Neural cell (in vitro differentiated cells): ENCODE data around the gene FAM117B. TPM values are rescaled to one million over a fixed set of nuclear protein-coding genes. Genes with fewer than 3 reads are reported as not detected.

Source experiments
- H2AFZ ChIP-seq: fragments of 200-600, 300-800 bp; sonication (generic), shearing (Covaris generic); 2 replicates; pipeline ENCODE4 v1.6.0; 2014; ENCODE audit warnings: low read depth, mild to moderate bottlenecking, antibody characterized with exemption, low read length, moderate library complexity
- H3F3A ChIP-seq: fragments of 200-600 bp; shearing (Covaris generic); 2 replicates; pipeline ENCODE4 v1.6.1; 2016; ENCODE audit warnings: mild to moderate bottlenecking, moderate library complexity, mixed read lengths, antibody characterized with exemption, low read length; ENCODE audit not compliant: insufficient read depth, poor library complexity, severe bottlenecking
- H3K27ac ChIP-seq: fragments of 200-600, 300-800 bp; sonication (generic), shearing (Covaris generic); 2 replicates; pipeline ENCODE4 v1.5.1; 2014; ENCODE audit warnings: mild to moderate bottlenecking, low read length, moderate library complexity
- H3K27me3 ChIP-seq: fragments of 300-800, 200-600 bp; sonication (generic), shearing (Covaris generic); 2 replicates; pipeline ENCODE4 v1.6.0; 2014; ENCODE audit warnings: mild to moderate bottlenecking, low read depth, low read length, moderate library complexity; ENCODE audit not compliant: insufficient read depth
- H3K36me3 ChIP-seq: fragments of 300-800, 200-600 bp; sonication (generic), shearing (Covaris generic); 2 replicates; pipeline ENCODE4 v1.5.1; 2014; ENCODE audit warnings: mild to moderate bottlenecking, antibody characterized with exemption, low read length, moderate library complexity; ENCODE audit not compliant: insufficient read depth
- H3K4me2 ChIP-seq: fragments of 300-800, 200-600 bp; sonication (generic), shearing (Covaris generic); 2 replicates; pipeline ENCODE4 v1.6.0; 2014; ENCODE audit warnings: mild to moderate bottlenecking, low read length
- H3K4me3 ChIP-seq: fragments of 300-800, 200-600 bp; sonication (generic), shearing (Covaris generic); 2 replicates; pipeline ENCODE4 v1.5.1; 2014; ENCODE audit warnings: mild to moderate bottlenecking, low read length, moderate library complexity
- H3K79me2 ChIP-seq: fragments of 200-600 bp; shearing (Covaris generic); replicated peaks from 2 replicates; pipeline ENCODE4 v1.6.0; 2014; ENCODE audit warnings: mild to moderate bottlenecking, low read length, moderate library complexity; ENCODE audit not compliant: insufficient read depth
- H3K9ac ChIP-seq: fragments of 300-800, 200-600 bp; sonication (generic), shearing (Covaris generic); 2 replicates; pipeline ENCODE4 v1.6.1; 2016; ENCODE audit warnings: mild to moderate bottlenecking, low read length, mixed read lengths
- H3K9me2 ChIP-seq: fragments of 200-600 bp; shearing (Covaris generic); 2 replicates; pipeline ENCODE4 v1.6.1; 2016; ENCODE audit warnings: mild to moderate bottlenecking, low read length, mixed read lengths; ENCODE audit not compliant: insufficient read depth
- H3K9me3 ChIP-seq: fragments of 200-600, 300-800 bp; sonication (generic), shearing (Covaris generic); 2 replicates; pipeline ENCODE4 v1.6.1; 2016; ENCODE audit warnings: mild to moderate bottlenecking, mixed run types, low read length, moderate library complexity, mixed read lengths
- H4K20me1 ChIP-seq: fragments of 200-600 bp; shearing (Covaris generic); 2 replicates; pipeline ENCODE4 v1.6.1; 2016; ENCODE audit warnings: mild to moderate bottlenecking, mixed run types; ENCODE audit not compliant: insufficient read depth
- EP300 ChIP-seq: fragments of 450-650 bp; conservative IDR thresholded peaks from 2 replicates; pipeline ENCODE4 v1.6.1; 2014; ENCODE audit warnings: antibody characterized with exemption, mild to moderate bottlenecking, moderate library complexity; ENCODE audit not compliant: poor library complexity, severe bottlenecking
- EZH2 ChIP-seq: fragments of 200-600, 300-800 bp; shearing (Covaris generic), sonication (generic); IDR thresholded peaks from 2 replicates; pipeline ENCODE4 v1.6.1; 2014; ENCODE audit warnings: antibody characterized with exemption, low read length, borderline replicate concordance, mild to moderate bottlenecking; ENCODE audit not compliant: insufficient read depth, poor library complexity, severe bottlenecking
- MXI1 ChIP-seq: fragments of 450-650 bp; conservative IDR thresholded peaks from 2 replicates; pipeline ENCODE4 v1.6.1; 2014; ENCODE audit warnings: antibody characterized with exemption, mild to moderate bottlenecking; ENCODE audit not compliant: poor library complexity, severe bottlenecking
- POLR2AphosphoS5 ChIP-seq: IDR thresholded peaks from 2 replicates; pipeline ENCODE4 v1.6.1; 2012
- RAD21 ChIP-seq: fragments of 450-650 bp; conservative IDR thresholded peaks from 2 replicates; pipeline ENCODE4 v1.6.1; 2014; ENCODE audit warnings: antibody characterized with exemption, mild to moderate bottlenecking, moderate library complexity
- SMC3 ChIP-seq: fragments of 450-650 bp; conservative IDR thresholded peaks from 2 replicates; pipeline ENCODE4 v1.6.1; 2014; ENCODE audit warnings: antibody characterized with exemption, mild to moderate bottlenecking, moderate library complexity; ENCODE audit not compliant: poor library complexity
- TAF1 ChIP-seq: IDR thresholded peaks from 2 replicates; pipeline ENCODE4 v1.6.1; 2012; ENCODE audit warnings: low read depth
- polyA plus RNA-seq: library from polyadenylated mRNA; depleted of rRNA; stranded (reverse); fragments of >200 nt; gene quantifications from 2 replicates; pipeline ENCODE4 v1.2.3, GENCODE V29; 2014
- TF ChIP-seq, protein P1 (sequence below): fragments of 450-650 bp; IDR thresholded peaks from 2 replicates; pipeline ENCODE4 v1.5.1; 2014; ENCODE audit warnings: antibody characterized with exemption, mild to moderate bottlenecking, moderate library complexity; ENCODE audit not compliant: poor library complexity, severe bottlenecking
- TF ChIP-seq, protein P2 (sequence below): IDR thresholded peaks from 2 replicates; pipeline ENCODE4 v1.6.1; 2012; ENCODE audit warnings: borderline replicate concordance

FAM117B gene
- polyA plus RNA-seq, 1 donor from 2014 or later = 32.9 TPM

DNA sequence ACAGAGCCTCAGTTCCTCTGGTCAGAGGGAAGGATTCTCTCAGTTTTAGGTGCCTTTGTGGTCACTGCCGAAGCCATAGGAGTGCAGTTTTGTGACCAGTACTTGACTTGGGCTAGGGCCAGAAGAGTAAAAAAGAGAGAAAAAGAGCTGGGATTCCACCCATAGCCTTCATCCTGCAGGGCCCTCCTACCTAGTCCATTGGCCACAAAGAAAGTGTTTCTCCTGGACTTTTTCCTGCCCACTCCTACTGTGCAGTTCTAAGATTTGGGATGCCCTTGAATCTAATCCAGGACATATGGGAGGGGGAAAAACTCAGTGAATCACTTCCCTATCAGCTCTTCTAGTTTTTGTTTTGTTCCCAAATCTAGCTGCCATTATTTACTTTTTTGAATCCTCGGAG is 26.0 kb downstream of the FAM117B start:
- Histone ChIP-seq H3K36me3 (no peaks in the 10 kb centered on the region), H3K4me3 (no peak overlapping the region), H3K4me2 (no peak overlapping the region), H3K27me3 (no peaks in the 10 kb centered on the region), H2AFZ (no peak overlapping the region), H3K27ac (no peak overlapping the region), H3K9ac (no peak overlapping the region), H3K9me3 (no peaks in the 10 kb centered on the region), H3K79me2 (peaks cover 76% of the 10 kb centered on the region), H4K20me1 (no peaks in the 10 kb centered on the region), H3F3A (no peaks in the 10 kb centered on the region), H3K9me2 (no peaks in the 10 kb centered on the region)
- TF ChIP-seq TAF1 (no peak), EP300 (no peak), POLR2AphosphoS5 (no peak), RAD21 (no peak), EZH2 (no peak), MXI1 (no peak), SMC3 (no peak)
- TF ChIP-seq, protein P1, sequence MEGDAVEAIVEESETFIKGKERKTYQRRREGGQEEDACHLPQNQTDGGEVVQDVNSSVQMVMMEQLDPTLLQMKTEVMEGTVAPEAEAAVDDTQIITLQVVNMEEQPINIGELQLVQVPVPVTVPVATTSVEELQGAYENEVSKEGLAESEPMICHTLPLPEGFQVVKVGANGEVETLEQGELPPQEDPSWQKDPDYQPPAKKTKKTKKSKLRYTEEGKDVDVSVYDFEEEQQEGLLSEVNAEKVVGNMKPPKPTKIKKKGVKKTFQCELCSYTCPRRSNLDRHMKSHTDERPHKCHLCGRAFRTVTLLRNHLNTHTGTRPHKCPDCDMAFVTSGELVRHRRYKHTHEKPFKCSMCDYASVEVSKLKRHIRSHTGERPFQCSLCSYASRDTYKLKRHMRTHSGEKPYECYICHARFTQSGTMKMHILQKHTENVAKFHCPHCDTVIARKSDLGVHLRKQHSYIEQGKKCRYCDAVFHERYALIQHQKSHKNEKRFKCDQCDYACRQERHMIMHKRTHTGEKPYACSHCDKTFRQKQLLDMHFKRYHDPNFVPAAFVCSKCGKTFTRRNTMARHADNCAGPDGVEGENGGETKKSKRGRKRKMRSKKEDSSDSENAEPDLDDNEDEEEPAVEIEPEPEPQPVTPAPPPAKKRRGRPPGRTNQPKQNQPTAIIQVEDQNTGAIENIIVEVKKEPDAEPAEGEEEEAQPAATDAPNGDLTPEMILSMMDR = no peak
- TF ChIP-seq, protein P2, sequence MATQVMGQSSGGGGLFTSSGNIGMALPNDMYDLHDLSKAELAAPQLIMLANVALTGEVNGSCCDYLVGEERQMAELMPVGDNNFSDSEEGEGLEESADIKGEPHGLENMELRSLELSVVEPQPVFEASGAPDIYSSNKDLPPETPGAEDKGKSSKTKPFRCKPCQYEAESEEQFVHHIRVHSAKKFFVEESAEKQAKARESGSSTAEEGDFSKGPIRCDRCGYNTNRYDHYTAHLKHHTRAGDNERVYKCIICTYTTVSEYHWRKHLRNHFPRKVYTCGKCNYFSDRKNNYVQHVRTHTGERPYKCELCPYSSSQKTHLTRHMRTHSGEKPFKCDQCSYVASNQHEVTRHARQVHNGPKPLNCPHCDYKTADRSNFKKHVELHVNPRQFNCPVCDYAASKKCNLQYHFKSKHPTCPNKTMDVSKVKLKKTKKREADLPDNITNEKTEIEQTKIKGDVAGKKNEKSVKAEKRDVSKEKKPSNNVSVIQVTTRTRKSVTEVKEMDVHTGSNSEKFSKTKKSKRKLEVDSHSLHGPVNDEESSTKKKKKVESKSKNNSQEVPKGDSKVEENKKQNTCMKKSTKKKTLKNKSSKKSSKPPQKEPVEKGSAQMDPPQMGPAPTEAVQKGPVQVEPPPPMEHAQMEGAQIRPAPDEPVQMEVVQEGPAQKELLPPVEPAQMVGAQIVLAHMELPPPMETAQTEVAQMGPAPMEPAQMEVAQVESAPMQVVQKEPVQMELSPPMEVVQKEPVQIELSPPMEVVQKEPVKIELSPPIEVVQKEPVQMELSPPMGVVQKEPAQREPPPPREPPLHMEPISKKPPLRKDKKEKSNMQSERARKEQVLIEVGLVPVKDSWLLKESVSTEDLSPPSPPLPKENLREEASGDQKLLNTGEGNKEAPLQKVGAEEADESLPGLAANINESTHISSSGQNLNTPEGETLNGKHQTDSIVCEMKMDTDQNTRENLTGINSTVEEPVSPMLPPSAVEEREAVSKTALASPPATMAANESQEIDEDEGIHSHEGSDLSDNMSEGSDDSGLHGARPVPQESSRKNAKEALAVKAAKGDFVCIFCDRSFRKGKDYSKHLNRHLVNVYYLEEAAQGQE = no peak

DNA sequence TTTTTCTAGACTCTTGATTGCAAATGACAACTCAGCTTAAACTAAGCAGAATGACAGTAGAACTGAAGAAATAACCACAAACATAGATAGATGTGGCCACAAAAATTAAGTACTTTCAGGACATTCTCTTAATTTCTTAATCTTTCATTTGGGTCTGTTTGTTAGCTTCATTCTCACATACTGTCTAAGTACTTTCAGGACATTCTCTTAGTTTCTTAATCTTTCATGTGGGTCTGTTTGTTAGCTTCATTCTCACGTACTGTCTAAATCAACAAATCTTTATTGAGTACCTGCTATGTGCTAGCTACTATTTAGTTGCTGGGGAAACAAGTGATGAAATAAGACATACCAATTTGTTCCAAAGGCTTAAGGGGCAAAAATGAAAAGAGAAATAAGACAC is 35.1 kb downstream of the FAM117B start:
- Histone ChIP-seq H4K20me1 (no peaks in the 10 kb centered on the region), H3F3A (no peaks in the 10 kb centered on the region), H3K4me3 (no peak overlapping the region), H3K27me3 (no peaks in the 10 kb centered on the region), H2AFZ (no peak overlapping the region), H3K27ac (no peak overlapping the region), H3K4me2 (no peak overlapping the region), H3K9me2 (no peaks in the 10 kb centered on the region), H3K9me3 (no peaks in the 10 kb centered on the region), H3K9ac (no peak overlapping the region), H3K79me2 (peaks cover 55% of the 10 kb centered on the region), H3K36me3 (no peaks in the 10 kb centered on the region)
- TF ChIP-seq SMC3 (no peak), POLR2AphosphoS5 (no peak), EZH2 (no peak), TAF1 (no peak), RAD21 (no peak), MXI1 (no peak)
- TF ChIP-seq, protein P1 = no peak
